ENCODE data around the gene PPP1R2.

GRCh38 chr3:195555110-195555509, 12.0 kb upstream of the PPP1R2 start:
- TF ChIP-seq, protein P1, sequence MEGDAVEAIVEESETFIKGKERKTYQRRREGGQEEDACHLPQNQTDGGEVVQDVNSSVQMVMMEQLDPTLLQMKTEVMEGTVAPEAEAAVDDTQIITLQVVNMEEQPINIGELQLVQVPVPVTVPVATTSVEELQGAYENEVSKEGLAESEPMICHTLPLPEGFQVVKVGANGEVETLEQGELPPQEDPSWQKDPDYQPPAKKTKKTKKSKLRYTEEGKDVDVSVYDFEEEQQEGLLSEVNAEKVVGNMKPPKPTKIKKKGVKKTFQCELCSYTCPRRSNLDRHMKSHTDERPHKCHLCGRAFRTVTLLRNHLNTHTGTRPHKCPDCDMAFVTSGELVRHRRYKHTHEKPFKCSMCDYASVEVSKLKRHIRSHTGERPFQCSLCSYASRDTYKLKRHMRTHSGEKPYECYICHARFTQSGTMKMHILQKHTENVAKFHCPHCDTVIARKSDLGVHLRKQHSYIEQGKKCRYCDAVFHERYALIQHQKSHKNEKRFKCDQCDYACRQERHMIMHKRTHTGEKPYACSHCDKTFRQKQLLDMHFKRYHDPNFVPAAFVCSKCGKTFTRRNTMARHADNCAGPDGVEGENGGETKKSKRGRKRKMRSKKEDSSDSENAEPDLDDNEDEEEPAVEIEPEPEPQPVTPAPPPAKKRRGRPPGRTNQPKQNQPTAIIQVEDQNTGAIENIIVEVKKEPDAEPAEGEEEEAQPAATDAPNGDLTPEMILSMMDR (IDR thresholded peaks at IDR 0.05; ENCODE audit: borderline replicate concordance, extremely low read depth, low read length, poor library complexity, severe bottlenecking) = no peak
- no peak for TF ChIP-seq EZH2 (IDR thresholded peaks at IDR 0.05; ENCODE audit: borderline replicate concordance, low read depth, low read length, severe bottlenecking)

All from DND-41 (cell line).